GM10248 (cell line): ENCODE results near the gene ADAM19.
A peak's percentile ranks its signal among the peaks of the same experiment; 100 is the strongest.

Experiments used
- CTCF ChIA-PET: fragments of 300-600 bp; sonication (Branson Sonifier 250); formaldehyde crosslinking; extraction: SDS; loops from one replicate; lab custom pipeline; 2021; ENCODE audit warnings: antibody characterized with exemption; lab: Yijun Ruan, JAX
- POLR2A ChIA-PET: fragments of 350-650 bp; sonication (Branson Sonifier 250); formaldehyde crosslinking; extraction: SDS; loops from one replicate; lab custom pipeline; 2020; ENCODE audit warnings: antibody characterized with exemption; lab: Yijun Ruan, JAX
- DNase-seq: peaks from one replicate; pipeline ENCODE4 v3.0.0; 2012; ENCODE audit errors: extremely low spot score
- TF ChIP-seq, protein P1 (sequence below): IDR thresholded peaks from 2 replicates; pipeline ENCODE4 v1.5.1; 2012; ENCODE audit warnings: mild to moderate bottlenecking, low read depth; ENCODE audit errors: extremely low read depth, missing control alignments, control extremely low read depth

Gene ADAM19

DNA sequence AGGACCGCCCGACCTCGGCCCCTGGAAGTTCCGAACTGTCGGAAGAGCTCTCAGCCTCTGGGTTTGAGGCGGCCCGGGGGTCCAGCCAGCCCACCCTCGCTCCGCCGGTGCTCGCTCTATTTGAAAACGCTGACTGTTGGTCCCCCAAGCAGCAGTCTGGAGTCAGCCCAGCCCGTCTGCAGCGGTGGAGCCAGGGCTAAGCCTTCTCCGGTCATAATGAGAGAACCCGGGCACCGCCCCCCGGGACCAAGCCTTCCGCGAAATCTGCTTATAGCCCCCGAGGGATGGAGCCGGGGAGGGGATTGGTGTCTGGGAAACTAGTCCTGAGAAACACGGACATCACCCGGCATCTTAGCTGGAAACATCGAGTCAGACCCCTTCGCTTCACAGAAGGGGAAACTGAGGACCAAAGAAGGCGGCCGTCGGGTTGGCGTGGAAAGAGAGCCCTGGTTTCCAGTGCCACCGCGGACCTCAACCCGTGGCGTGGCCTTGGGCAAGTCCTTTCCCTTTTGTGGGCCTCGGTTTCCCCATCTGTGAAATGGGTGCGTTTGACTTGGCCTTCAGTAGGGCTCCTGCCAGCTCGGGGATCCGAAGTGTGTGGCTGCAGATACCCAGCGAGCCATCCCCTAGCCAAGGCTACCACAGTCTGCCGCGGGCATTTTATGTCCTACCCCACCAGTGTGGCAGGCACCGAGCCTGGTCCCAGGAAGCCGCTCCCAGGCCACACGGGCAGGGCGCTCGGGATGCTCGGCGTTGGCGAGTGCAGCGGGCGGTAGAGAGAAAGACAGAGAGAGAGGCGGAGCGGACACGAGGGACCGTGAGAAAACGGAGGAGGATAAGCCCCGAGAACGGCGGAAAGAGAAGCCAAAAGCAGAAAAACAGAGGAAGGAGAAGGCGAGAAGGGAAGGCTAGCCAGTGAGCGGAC, 857 bp downstream of the ADAM19 start:
- ChIA-PET POLR2A (no interaction called here), CTCF (interaction anchor here (0.8 to 2.7 kb wide), 7 partner anchors 11 to 168 kb away, joined by 3 to 13 read pairs (median 4); partner anchors contain the start of gene LSM11)
- DNase-seq: peak; percentile 45

DNA sequence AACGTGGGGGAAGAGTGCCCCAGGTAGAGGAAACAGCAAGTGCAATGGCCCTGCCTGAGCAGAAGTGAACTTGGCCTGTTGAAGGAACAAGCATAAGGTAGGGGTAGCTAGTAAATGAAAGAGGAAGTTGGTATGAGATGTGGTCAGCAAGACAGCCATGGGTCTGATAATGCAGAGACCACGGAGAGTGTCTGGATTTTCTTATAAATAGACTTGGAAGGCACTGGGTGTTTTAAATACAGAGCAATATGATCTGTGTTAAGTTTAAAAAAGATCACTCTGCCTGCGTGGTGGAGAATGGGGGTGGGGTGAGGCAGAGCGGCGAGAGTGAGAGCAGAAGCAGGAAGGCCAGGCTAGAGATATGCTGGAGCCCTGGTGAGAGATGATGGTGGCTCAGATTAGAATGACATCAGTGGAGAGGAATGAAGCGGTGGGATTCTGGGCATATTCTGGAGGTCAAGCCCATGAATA, 4.2 kb downstream of the ADAM19 start:
- ChIA-PET POLR2A (no interaction called here), CTCF (interaction anchor here (0.9 to 2.0 kb wide), 6 partner anchors 8 to 172 kb away, joined by 3 to 5 read pairs (median 4); no protein-coding TSS in a partner anchor)
- TF ChIP-seq, protein P1, sequence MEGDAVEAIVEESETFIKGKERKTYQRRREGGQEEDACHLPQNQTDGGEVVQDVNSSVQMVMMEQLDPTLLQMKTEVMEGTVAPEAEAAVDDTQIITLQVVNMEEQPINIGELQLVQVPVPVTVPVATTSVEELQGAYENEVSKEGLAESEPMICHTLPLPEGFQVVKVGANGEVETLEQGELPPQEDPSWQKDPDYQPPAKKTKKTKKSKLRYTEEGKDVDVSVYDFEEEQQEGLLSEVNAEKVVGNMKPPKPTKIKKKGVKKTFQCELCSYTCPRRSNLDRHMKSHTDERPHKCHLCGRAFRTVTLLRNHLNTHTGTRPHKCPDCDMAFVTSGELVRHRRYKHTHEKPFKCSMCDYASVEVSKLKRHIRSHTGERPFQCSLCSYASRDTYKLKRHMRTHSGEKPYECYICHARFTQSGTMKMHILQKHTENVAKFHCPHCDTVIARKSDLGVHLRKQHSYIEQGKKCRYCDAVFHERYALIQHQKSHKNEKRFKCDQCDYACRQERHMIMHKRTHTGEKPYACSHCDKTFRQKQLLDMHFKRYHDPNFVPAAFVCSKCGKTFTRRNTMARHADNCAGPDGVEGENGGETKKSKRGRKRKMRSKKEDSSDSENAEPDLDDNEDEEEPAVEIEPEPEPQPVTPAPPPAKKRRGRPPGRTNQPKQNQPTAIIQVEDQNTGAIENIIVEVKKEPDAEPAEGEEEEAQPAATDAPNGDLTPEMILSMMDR: no peak
- peak; percentile 71 for DNase-seq

More for the DNA sequence above, 857 bp downstream of the ADAM19 start:
- TF ChIP-seq, protein P1: no peak

DNA sequence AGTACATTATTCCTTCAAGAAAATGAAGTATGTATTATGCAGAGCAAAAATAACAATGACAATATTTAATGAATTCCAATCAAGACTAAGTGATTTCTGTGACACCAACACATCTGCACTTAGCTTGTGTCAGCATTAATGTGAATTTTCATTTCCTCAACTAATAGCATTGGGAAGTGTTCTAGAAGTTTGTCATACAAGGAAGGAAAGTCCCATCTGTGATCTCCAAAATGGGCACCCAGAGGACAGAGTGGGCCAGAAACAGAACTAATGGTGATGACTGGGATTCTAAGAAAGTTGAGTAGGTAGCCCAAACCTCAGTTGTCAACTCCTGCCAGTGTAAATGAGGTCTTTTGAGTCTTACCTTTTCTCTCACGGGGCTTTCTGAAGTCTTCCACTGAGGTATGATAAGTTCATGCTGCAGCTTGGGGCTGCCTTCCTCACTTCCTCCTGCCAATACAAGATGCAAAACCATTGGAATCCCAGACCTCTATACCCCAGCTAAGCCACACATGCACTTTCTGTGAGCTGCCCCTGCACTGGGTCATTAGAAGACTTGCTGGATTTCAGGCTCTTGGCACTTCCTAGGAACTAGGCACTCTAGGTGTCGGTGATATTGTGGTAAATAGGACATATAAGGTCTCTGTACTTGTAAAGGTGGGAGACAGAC, 4.9 kb downstream of the ADAM19 start:
- DNase-seq: no peak
- CTCF ChIA-PET: interaction anchor here (1.0 to 2.7 kb wide), 7 partner anchors 7 to 29 kb away, joined by 3 to 14 read pairs (median 4); no protein-coding TSS in a partner anchor
- TF ChIP-seq, protein P1: no peak
- POLR2A ChIA-PET: no interaction called here

DNA sequence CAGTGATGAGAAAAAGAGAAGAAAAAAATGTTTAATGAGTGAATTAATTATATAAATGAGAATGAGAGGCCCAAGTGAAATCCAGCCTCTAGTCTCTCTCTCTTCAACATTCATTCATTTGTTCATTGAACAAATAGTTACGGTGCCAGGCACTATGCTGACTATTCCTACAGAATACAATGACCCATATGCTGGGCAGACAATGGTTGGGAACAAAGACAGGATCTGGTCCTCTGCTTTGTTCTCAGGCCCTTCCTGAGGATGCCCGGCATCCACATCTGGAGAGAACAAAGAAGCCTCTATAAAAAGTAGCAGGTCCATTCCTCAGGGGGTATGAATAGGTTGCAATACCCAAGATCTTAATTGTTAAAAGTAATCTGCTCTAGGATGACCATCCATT, 6.9 kb downstream of the ADAM19 start:
- no peak for DNase-seq
- ChIA-PET CTCF (interaction anchor here (0.8 to 2.7 kb wide), 8 partner anchors 11 to 174 kb away, joined by 3 to 14 read pairs (median 4); no protein-coding TSS in a partner anchor), POLR2A (no interaction called here)
- TF ChIP-seq, protein P1: no peak

DNA sequence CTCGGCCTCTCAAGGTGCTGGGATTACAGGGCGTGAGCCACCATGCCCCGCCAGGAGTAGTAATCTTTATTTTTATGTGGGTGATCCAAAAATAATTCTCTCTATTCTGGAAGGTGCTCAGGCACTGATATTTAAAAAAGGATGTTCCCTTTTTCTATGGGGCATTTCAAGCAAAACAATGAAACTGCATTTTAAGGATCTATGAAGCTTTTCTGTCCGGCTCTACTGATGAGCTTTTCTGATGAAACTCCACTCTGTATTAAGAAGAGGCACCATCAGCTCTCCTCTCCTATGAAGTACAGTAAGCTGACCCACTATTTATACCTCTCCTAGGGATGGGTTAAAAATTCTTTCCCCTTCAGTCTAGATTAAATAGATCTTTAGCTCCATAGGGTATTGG, 7.4 kb downstream of the ADAM19 start:
- CTCF ChIA-PET: interaction anchor here (0.8 to 2.7 kb wide), 7 partner anchors 10 to 175 kb away, joined by 3 to 14 read pairs (median 4); no protein-coding TSS in a partner anchor
- POLR2A ChIA-PET: no interaction called here
- no peak for DNase-seq
- TF ChIP-seq, protein P1: no peak
